HG03565 (cell line): Measurements from ENCODE around the gene SIL1.

Experiments used
- ATAC-seq: cut with Tn5 transposase; IDR thresholded peaks from one replicate; pipeline ENCODE4 v1.9.1; 2021; ENCODE audit warnings: mild to moderate bottlenecking, moderate library complexity; ENCODE audit not compliant: unreplicated experiment

The SIL1 gene

DNA sequence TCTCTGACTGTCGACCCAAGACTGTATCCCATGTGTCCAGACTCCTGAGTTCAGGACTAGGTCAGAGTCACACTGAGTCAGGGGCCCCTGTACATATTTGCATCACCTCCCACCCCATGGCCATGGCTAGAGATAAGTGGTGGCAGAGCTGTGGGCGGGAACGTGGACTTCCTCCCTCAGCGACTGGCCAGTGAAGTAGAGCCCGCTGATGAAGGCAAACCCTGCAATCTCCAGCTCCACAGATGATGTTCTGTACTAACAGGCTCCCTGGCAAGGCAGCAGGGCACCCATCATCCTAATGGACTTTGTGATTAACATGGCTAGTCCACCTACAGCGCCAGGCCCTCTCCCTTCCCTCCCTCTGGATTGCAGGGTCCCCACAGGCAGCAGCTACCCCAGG is 212.5 kb downstream of the SIL1 start:
- no peak for ATAC-seq

DNA sequence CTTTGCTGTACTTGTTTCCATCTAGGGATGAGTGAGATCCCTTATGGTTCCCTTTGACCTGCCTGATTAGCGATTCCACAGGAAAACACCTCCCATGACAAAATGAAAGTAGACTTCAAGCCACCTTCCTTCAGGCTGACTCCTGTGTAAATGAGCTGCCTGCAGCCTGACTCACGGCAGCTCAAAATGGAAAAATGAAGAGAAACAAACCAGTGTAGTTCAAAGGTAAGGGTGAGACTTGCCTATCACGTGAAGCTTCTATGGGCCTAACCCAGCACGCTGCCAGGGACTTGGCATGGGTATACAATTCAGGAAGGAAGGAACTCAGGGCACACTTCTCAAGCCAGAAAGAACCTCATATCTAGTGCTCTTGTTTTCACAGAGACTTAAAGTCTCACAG is 212.9 kb downstream of the SIL1 start:
- no peak for ATAC-seq

- ATAC-seq = no peak
These were observed 214.2 kb downstream of the SIL1 start for GRCh38 chr5:138983984-138984383.

DNA sequence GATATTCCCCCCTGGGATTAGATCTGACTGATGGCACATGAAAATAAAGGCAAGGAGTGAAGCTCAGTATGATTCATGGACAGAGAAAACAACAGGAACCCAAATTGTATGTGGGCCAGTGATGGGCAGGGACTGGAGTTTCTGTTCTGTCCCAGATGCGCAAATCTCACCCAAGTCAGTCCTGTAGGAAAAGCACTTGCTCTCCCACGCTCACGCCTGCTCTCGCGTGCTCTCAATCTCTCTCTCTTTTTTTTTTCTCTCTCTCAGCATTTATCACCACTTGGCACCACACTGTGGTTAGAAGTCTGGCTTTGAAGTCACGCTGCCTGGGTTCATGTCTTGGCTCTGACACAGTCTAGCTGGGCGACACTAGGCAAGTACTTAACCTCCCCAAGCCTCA is 216.6 kb downstream of the SIL1 start:
- ATAC-seq = no peak

DNA sequence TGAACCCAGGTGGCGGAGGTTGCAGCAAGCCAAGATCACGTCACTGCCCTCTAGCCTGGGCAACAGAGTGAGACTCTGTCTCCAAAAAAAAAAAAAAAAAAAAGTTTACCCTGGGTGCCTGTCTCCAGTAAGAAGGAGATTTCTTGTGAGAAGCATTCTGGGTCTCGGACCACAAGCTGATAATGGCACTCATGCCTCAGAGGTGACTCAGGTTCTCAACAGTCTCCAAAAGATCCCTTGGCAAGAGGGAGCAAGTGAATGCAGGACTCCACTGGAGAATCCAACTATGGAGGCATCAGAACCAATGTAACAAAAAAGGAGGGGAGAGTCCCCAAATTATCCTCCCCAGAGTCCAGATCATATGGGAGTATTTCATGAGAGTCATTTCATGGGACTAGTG is 217.0 kb downstream of the SIL1 start:
- no peak for ATAC-seq

DNA sequence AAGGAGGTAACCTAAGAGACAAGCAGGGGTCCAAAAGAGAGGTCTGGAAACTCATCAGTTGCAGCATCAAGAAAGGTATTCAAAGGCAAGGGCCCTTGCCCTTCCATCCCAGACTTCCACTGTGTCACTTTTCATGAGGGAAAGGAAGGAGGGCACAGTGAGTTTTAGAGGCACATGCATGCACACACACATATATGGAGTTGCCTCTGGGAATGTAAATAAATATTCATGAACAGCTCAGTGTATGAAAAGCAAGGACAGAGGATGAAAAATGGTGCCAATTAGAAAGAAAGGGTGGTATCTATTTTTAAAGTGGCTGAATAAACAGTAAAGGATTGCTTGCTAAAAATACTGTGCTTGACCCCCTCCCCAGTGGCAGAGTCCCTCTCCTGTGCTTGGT is 217.7 kb downstream of the SIL1 start:
- no peak for ATAC-seq

DNA sequence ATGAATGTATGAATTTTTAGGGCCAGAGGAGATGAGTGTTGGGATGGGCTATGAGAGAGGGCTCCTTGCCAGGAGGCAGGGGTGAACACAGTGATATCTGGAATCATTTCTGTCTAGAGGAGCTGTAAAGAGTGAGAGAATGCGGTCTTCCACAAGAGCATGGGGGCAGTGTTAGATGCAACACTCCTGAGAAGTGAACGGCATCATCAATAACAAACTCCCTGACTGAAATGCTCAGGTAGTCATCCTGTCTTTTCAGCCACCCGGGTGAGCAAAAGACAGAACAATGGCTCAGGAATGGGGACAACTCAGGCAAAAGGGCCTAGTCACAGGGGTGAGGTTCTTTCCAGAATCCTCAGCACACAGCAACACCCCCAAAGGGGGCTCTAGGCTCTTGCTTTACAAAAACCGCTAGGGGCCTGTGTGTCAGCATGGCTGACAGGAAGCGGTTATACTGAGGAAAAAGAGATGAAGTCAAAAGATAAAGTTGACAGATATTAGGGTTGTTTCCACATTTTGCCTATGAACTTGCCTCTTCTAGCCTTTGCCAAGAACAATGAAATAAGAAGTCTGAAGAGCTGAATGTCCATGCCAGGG is 218.4 kb downstream of the SIL1 start:
- ATAC-seq = no peak

GRCh38 chr5:138978581-138978980 is 219.6 kb downstream of the SIL1 start:
- ATAC-seq = no peak

GRCh38 chr5:138978080-138978479 is 220.1 kb downstream of the SIL1 start:
- no peak for ATAC-seq

DNA sequence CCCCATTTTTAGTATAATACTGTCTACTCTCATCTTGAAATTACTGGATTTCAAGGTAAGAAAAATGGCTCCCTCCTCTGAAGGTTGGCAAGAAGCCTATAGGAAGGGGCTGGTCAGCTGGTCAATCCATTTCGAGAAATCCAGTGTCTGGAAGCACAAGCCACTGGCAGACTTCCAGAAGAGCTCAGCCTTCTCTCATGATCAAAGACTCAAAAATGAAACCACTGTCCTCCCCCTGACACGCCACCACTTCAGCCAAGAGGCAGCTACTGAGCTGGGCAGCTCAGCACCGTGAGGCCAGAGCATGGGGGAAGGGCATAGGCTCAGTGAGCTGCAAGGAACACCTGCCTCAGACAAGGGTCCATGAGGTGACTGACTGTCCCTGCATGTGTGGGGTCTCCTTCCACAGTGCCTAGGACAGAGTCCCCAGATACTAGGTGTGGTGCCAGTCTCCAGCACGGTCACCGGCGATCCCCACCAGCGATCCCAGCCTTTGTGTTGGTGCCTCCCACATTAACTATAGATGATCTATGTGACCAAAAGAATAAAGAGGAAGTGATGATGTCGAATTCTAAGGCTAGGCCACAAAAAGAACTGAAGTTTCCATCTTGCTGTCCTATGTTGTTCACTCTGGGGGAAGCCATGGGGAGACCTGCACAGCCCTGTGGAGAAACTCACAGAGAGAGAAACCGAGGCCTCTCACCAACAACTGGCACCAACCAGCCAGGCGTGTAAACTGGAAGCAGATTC is 222.9 kb downstream of the SIL1 start:
- no peak for ATAC-seq

DNA sequence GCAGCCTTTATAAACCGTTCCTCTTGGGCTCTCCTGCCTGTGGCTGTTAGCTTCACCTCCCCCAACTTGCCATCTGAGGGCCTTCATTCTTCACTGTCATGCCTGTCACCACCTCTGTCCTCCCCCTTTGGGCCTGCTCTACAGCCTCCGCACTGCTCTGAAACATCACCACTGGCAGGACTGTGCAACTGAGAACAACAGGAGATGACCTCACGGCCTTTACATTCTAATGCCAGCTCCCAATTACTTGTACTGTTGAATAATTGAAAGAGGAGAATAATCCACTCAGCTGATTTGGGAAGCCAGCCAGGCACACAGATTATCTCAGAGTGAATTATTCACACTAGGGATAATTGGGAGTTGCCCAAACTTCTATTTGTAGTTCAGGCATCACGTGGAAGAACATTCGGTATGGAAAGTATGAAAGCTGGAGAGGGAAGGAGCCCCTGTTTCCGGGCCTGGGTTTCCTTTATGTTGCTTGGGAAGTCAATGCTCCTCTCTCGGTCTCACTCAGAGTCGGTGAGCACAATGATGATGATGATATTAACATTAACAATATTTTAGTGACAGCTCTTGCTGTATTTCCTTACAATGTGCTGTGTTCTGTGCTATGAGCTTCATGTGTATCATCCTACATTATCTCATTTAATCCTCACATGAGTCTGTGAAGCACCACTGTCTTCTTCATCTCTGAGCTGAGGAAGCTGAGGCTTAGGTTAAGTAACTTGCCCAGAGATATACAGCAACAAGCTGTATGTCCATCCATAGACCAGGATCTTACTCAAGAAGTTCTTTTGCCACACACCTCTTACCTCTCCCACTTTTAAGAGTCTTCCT is 223.7 kb downstream of the SIL1 start:
- ATAC-seq = no peak

- ATAC-seq = no peak
These were observed 225.3 kb downstream of the SIL1 start for GRCh38 chr5:138972836-138973235.

DNA sequence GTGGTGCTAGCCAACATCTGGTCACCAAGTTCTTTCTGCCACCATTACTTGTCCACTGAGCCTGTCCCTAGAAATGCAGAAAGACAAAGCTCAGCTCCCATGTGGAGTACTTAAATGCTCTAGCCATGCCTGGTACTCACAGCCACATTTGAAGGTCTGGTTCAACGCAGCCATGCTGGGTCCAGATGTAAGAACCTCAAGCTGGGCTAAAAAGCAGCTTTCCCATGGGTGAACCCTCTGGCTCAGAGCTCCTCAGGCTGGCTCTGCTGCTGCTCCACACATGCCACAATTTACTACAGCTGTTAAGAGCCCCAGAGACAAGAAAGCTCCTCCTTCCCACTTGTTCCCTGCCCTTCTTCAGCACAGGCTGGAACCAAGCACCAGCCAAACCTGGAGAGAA is 225.9 kb downstream of the SIL1 start:
- ATAC-seq = no peak

DNA sequence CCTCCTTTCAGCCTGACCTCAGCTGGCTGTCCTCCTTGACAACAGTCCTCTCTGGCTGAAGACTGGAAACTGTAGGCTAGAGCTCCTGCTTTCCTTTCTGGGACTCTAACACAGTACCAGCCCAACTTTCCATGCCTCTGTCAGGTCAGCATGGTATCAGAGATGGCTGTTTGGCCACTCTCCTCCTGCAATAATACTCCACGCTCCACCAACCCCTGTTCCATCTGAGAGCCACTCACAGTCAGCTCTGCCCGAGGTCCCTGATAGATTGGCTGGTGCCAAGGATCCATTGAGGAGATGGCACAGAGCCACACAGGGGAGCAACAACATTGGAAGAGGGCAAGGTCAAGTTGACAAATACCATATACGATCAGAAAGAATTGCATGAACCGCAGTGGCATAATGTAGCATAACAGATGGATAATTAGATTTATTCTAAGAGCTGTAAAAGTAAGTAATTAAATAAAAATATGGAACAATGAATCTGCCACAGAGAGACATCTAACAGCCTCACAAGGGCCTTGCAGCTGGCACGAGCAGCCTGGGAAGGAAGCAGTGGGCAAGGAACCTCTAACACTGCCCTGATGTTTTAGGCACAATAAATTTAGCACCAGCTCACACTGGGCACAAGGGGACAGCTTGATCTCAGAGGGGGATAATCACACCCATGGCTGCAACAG is 228.7 kb downstream of the SIL1 start:
- ATAC-seq = no peak

DNA sequence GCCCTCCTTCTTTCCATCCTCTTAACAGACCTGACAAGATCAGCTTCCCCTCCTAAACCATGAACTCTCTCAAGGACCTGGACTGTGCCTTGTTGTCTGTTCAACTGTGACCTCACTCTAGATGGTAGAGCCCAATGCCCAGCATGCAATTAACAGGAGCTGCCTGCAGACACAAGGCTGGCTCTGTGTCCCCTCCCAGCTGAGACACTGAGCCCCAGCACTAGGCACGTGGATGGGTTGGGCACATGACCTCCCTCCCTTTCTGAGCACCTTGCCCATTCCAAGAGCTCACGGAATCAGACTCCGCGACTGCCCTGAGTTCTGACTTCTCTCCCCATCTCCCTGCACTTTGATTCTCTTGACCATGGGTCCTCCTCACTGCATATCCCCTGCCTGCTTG is 229.6 kb downstream of the SIL1 start:
- no peak for ATAC-seq

- no peak for ATAC-seq
These were observed 230.2 kb downstream of the SIL1 start for GRCh38 chr5:138967791-138968448.

GRCh38 chr5:138966236-138966985 is 231.8 kb downstream of the SIL1 start:
- no peak for ATAC-seq

DNA sequence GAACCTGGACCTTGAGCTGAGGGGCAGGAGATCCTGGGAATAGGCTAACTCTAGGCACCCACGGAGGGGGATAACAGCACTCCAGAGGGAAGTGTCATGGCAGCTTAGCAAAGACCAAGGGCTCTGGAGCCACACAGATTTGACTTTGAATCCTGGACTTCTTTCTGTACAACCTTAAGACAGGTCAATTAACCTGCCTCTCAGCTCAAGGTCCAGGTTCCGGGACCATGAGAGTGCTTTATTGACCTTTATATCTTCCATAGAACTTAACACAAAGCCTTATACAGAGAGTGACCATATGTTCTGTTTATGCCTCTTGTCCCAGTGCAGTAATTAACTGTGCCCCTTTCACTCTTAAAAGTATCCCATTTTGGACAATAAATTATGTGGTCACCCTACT is 232.5 kb downstream of the SIL1 start:
- ATAC-seq = no peak

GRCh38 chr5:138964647-138965201 is 233.4 kb downstream of the SIL1 start:
- no peak for ATAC-seq
